A549 (cell line): Measurements from ENCODE around the gene CDX1.

Source experiments
- HDAC2 ChIP-seq: fragments of 200-600 bp; sonication (generic); IDR thresholded peaks from 2 replicates; pipeline ENCODE4 v1.6.1; 2016
- HEYL ChIP-seq: fragments of 250-450 bp; sonication (Bioruptor Pico); IDR thresholded peaks from 2 replicates; pipeline ENCODE4 v1.8.0; 2021; ENCODE audit warnings: mild to moderate bottlenecking, moderate library complexity
- HOXA7 ChIP-seq: fragments of 250-450 bp; sonication (Bioruptor Pico); IDR thresholded peaks from 2 replicates; pipeline ENCODE4 v1.5.0; 2020; ENCODE audit warnings: mild to moderate bottlenecking, moderate library complexity
- MAFK ChIP-seq: fragments of 450-650 bp; IDR thresholded peaks from 2 replicates; pipeline ENCODE4 v1.6.1; 2014; ENCODE audit not compliant: partially characterized antibody
- POLR2A ChIP-seq: IDR thresholded peaks from 2 replicates; pipeline ENCODE4 v1.6.1; 2012; ENCODE audit warnings: mild to moderate bottlenecking, low read length
- POLR2AphosphoS2 ChIP-seq: conservative IDR thresholded peaks from 2 replicates; pipeline ENCODE4 v1.6.1; 2012; ENCODE audit warnings: low read length, improper control_type of control experiment, inconsistent platforms
- TFCP2L1 ChIP-seq: fragments of 250-450 bp; sonication (Bioruptor Pico); IDR thresholded peaks from 2 replicates; pipeline ENCODE4 v1.5.0; 2021; ENCODE audit warnings: mild to moderate bottlenecking
- TF ChIP-seq, protein P1 (sequence below): fragments of >200 bp; sonication (Bioruptor Twin); formaldehyde crosslinking; IDR thresholded peaks from 3 replicates; pipeline ENCODE4 v1.5.1; 2016
- TF ChIP-seq, protein P2 (sequence below): fragments of 250-450 bp; sonication (Bioruptor Pico); IDR thresholded peaks from 2 replicates; pipeline ENCODE4 v1.5.0; 2020; ENCODE audit warnings: low read depth, mild to moderate bottlenecking, moderate library complexity
- TF ChIP-seq, protein P3 (sequence below): fragments of 250-450 bp; sonication (Bioruptor Pico); IDR thresholded peaks from 2 replicates; pipeline ENCODE4 v1.5.0; 2021; ENCODE audit warnings: mild to moderate bottlenecking, moderate library complexity, borderline replicate concordance
- TF ChIP-seq, protein P4 (sequence below): fragments of 200-600 bp; sonication (generic); IDR thresholded peaks from 2 replicates; pipeline ENCODE4 v1.6.1; 2016; ENCODE audit warnings: antibody characterized with exemption, mild to moderate bottlenecking, moderate library complexity
- TF ChIP-seq, protein P5 (sequence below): IDR thresholded peaks from 2 replicates; pipeline ENCODE4 v1.6.1; 2012
- TF ChIP-seq, protein P6 (sequence below): IDR thresholded peaks from 2 replicates; pipeline ENCODE4 v1.6.1; 2012
- TF ChIP-seq, protein P7 (sequence below): fragments of 150-350 bp; IDR thresholded peaks from 2 replicates; pipeline ENCODE4 v1.6.1; 2014; ENCODE audit warnings: low read depth, mild to moderate bottlenecking, low read length

DNA sequence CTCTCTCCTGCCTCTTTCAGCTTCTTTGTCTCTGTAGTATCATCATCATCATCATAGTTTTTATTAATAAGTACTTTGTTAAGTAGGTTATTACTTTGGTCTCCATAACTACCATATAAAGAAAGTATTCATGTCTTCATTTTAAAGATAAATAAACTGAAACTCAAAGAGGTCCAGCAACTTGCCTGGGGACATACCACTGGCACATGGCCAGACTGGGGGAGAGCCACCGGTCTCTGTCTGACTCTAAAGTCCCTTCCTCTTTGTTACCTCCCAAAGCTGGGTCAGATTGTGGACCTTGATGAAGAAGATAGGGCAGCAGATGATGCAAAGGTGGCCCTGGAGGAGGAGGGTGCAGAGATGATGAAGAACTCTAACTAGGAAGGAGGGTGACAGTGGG, 8.5 kb downstream of the CDX1 start:
- TF ChIP-seq, protein P1, sequence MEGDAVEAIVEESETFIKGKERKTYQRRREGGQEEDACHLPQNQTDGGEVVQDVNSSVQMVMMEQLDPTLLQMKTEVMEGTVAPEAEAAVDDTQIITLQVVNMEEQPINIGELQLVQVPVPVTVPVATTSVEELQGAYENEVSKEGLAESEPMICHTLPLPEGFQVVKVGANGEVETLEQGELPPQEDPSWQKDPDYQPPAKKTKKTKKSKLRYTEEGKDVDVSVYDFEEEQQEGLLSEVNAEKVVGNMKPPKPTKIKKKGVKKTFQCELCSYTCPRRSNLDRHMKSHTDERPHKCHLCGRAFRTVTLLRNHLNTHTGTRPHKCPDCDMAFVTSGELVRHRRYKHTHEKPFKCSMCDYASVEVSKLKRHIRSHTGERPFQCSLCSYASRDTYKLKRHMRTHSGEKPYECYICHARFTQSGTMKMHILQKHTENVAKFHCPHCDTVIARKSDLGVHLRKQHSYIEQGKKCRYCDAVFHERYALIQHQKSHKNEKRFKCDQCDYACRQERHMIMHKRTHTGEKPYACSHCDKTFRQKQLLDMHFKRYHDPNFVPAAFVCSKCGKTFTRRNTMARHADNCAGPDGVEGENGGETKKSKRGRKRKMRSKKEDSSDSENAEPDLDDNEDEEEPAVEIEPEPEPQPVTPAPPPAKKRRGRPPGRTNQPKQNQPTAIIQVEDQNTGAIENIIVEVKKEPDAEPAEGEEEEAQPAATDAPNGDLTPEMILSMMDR: no peak
- TF ChIP-seq MAFK (no peak), POLR2A (no peak), TFCP2L1 (CRISPR knock-in tag) (no peak), POLR2AphosphoS2 (no peak), HDAC2 (no peak), HEYL (CRISPR knock-in tag) (no peak), HOXA7 (CRISPR knock-in tag) (no peak)
- TF ChIP-seq, protein P2, sequence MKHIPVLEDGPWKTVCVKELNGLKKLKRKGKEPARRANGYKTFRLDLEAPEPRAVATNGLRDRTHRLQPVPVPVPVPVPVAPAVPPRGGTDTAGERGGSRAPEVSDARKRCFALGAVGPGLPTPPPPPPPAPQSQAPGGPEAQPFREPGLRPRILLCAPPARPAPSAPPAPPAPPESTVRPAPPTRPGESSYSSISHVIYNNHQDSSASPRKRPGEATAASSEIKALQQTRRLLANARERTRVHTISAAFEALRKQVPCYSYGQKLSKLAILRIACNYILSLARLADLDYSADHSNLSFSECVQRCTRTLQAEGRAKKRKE (CRISPR knock-in tag): no peak
- TF ChIP-seq, protein P3, sequence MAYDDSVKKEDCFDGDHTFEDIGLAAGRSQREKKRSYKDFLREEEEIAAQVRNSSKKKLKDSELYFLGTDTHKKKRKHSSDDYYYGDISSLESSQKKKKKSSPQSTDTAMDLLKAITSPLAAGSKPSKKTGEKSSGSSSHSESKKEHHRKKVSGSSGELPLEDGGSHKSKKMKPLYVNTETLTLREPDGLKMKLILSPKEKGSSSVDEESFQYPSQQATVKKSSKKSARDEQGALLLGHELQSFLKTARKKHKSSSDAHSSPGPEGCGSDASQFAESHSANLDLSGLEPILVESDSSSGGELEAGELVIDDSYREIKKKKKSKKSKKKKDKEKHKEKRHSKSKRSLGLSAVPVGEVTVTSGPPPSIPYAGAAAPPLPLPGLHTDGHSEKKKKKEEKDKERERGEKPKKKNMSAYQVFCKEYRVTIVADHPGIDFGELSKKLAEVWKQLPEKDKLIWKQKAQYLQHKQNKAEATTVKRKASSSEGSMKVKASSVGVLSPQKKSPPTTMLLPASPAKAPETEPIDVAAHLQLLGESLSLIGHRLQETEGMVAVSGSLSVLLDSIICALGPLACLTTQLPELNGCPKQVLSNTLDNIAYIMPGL: no peak
- TF ChIP-seq, protein P4, sequence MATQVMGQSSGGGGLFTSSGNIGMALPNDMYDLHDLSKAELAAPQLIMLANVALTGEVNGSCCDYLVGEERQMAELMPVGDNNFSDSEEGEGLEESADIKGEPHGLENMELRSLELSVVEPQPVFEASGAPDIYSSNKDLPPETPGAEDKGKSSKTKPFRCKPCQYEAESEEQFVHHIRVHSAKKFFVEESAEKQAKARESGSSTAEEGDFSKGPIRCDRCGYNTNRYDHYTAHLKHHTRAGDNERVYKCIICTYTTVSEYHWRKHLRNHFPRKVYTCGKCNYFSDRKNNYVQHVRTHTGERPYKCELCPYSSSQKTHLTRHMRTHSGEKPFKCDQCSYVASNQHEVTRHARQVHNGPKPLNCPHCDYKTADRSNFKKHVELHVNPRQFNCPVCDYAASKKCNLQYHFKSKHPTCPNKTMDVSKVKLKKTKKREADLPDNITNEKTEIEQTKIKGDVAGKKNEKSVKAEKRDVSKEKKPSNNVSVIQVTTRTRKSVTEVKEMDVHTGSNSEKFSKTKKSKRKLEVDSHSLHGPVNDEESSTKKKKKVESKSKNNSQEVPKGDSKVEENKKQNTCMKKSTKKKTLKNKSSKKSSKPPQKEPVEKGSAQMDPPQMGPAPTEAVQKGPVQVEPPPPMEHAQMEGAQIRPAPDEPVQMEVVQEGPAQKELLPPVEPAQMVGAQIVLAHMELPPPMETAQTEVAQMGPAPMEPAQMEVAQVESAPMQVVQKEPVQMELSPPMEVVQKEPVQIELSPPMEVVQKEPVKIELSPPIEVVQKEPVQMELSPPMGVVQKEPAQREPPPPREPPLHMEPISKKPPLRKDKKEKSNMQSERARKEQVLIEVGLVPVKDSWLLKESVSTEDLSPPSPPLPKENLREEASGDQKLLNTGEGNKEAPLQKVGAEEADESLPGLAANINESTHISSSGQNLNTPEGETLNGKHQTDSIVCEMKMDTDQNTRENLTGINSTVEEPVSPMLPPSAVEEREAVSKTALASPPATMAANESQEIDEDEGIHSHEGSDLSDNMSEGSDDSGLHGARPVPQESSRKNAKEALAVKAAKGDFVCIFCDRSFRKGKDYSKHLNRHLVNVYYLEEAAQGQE: no peak
- TF ChIP-seq, protein P5, sequence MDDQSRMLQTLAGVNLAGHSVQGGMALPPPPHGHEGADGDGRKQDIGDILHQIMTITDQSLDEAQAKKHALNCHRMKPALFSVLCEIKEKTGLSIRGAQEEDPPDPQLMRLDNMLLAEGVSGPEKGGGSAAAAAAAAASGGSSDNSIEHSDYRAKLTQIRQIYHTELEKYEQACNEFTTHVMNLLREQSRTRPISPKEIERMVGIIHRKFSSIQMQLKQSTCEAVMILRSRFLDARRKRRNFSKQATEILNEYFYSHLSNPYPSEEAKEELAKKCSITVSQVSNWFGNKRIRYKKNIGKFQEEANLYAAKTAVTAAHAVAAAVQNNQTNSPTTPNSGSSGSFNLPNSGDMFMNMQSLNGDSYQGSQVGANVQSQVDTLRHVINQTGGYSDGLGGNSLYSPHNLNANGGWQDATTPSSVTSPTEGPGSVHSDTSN: no peak
- TF ChIP-seq, protein P6, sequence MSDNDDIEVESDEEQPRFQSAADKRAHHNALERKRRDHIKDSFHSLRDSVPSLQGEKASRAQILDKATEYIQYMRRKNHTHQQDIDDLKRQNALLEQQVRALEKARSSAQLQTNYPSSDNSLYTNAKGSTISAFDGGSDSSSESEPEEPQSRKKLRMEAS: no peak
- TF ChIP-seq, protein P7, sequence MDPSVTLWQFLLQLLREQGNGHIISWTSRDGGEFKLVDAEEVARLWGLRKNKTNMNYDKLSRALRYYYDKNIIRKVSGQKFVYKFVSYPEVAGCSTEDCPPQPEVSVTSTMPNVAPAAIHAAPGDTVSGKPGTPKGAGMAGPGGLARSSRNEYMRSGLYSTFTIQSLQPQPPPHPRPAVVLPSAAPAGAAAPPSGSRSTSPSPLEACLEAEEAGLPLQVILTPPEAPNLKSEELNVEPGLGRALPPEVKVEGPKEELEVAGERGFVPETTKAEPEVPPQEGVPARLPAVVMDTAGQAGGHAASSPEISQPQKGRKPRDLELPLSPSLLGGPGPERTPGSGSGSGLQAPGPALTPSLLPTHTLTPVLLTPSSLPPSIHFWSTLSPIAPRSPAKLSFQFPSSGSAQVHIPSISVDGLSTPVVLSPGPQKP: no peak
